Lower lobe of right lung (tissue), 2 donors: Measurements from ENCODE around the gene CTSH. TPM values are rescaled to one million over a fixed set of nuclear protein-coding genes. Genes with fewer than 3 reads are reported as not detected.
"Not testable (repeated sequence)": the region's sequence is repeated elsewhere in the genome, so short reads cannot be mapped to it uniquely, and the experiment has no call there.

Experiments
- ATAC-seq, 2 donors: fragments of 200-7000 bp; cut with Tn5 transposase; one replicate each; pipeline ENCODE4 v1.9.1; 2020 to 2022; ENCODE audit warnings: mild to moderate bottlenecking in 2 of 2, moderate library complexity in 2 of 2
- DNase-seq: peaks from one replicate; pipeline ENCODE4 v3.0.0-alpha.2; 2020
- H3K27ac ChIP-seq: fragments of 200-600 bp; one replicate; pipeline ENCODE4 v1.8.0; 2022
- H3K27me3 ChIP-seq: fragments of 200-600 bp; one replicate; pipeline ENCODE4 v1.8.0; 2022; ENCODE audit warnings: low read depth
- H3K36me3 ChIP-seq: fragments of 200-600 bp; one replicate; pipeline ENCODE4 v1.8.0; 2022; ENCODE audit warnings: mild to moderate bottlenecking
- H3K4me1 ChIP-seq: fragments of 200-600 bp; one replicate; pipeline ENCODE4 v1.8.0; 2022
- H3K4me3 ChIP-seq: fragments of 200-600 bp; one replicate; pipeline ENCODE4 v1.8.0; 2022; ENCODE audit warnings: mild to moderate bottlenecking
- H3K9me3 ChIP-seq: fragments of 200-600 bp; one replicate; pipeline ENCODE4 v1.8.0; 2022
- CTCF ChIP-seq: fragments of 200-600 bp; IDR thresholded peaks from one replicate; pipeline ENCODE4 v1.8.0; 2022; ENCODE audit warnings: antibody characterized with exemption, mild to moderate bottlenecking
- intact Hi-C: fragments of 100-400 bp; cut with DNase I; formaldehyde crosslinking; loops from one replicate; pipeline ENCODE4 v1.11.0; 2022
- total RNA-seq: library from RNA; stranded (reverse); fragmentation: NEBNext Ultra II Directional; extraction: Animal tissue kit (Norgen Biotek cat#: 25700); gene quantifications from one replicate; pipeline ENCODE4 v1.2.1, GENCODE V29; 2021
- donor health status: DM: no; HTN: yes; CAD: no; lungs with severe emphysema.

Gene CTSH
- total RNA-seq, 1 donor from 2014 or later, result 724 TPM

- Histone ChIP-seq H3K36me3 (no peaks in the 10 kb centered on the region), H3K27me3 (no peaks in the 10 kb centered on the region), H3K4me3 (peak overlapping the region; percentile 90), H3K27ac (peak overlapping the region; percentile 100), H3K9me3 (no peaks in the 10 kb centered on the region), H3K4me1 (peaks cover 50% of the 10 kb centered on the region)
- DNase-seq (no peak), ATAC-seq (no peak)
- intact Hi-C loops, result no loop called here
- TF ChIP-seq CTCF, result no peak
Observed at GRCh38 chr15:78873793-78874765, 70.8 kb downstream of the CTSH start.

GRCh38 chr15:78872972-78873792 is 71.7 kb downstream of the CTSH start:
- TF ChIP-seq CTCF, result peak; percentile 52
- Histone ChIP-seq H3K27me3 (no peaks in the 10 kb centered on the region), H3K4me3 (peak overlapping the region; percentile 90), H3K4me1 (peaks cover 41% of the 10 kb centered on the region), H3K36me3 (no peaks in the 10 kb centered on the region), H3K27ac (peak overlapping the region; percentile 100), H3K9me3 (no peaks in the 10 kb centered on the region)
- intact Hi-C loops, result no loop called here
- DNase-seq (peak; percentile 89), ATAC-seq (peak; percentile 86 to 87)

- intact Hi-C loops, result no loop called here
- TF ChIP-seq CTCF, result no peak
- DNase-seq, result peak; percentile 98
Observed at GRCh38 chr15:78872155-78872971, 72.5 kb downstream of the CTSH start, which contains the start of gene MORF4L1. TSS of gene MORF4L1 (plus strand) at chr15:78872890. CDS start at chr15:78873018, 128 bp downstream.

GRCh38 chr15:78871483-78872127 is 73.2 kb downstream of the CTSH start:
- Histone ChIP-seq H3K27ac (peak overlapping the region; percentile 100), H3K4me1 (peaks cover 26% of the 10 kb centered on the region), H3K4me3 (peak overlapping the region; percentile 90)
- DNase-seq, H3K9me3 ChIP-seq, intact Hi-C loops, ATAC-seq, H3K27me3 ChIP-seq, H3K36me3 ChIP-seq: not testable (repeated sequence)

More at GRCh38 chr15:78872155-78872971, 72.5 kb downstream of the CTSH start, which contains the start of gene MORF4L1:
- H3K4me3 ChIP-seq, result peak within 1 kb of the TSS; percentile 90
- H3K36me3 ChIP-seq, result no peaks in the 10 kb centered on the region
- peak within 1 kb of the TSS; percentile 100 for H3K27ac ChIP-seq
- peaks cover 33% of the 10 kb centered on the region for H3K4me1 ChIP-seq
- no peaks in the 10 kb centered on the region for H3K9me3 ChIP-seq
- peak; percentile 96 to 97 for ATAC-seq
- H3K27me3 ChIP-seq, result no peaks in the 10 kb centered on the region

Other genes starting within 250 kb of the CTSH start
- gene ADAMTS7, start 133.6 kb downstream of the CTSH start, total RNA-seq, result 5.3 TPM
- gene MORF4L1, start 72.2 kb downstream of the CTSH start, total RNA-seq, result 289 TPM
- 82.6 TPM for gene RASGRF1, start 145.7 kb upstream of the CTSH start, total RNA-seq